Endothelial cell of umbilical vein (primary cell): ENCODE measurements around the gene KMT5B.

Source experiments
- CTCF ChIP-seq, 2 donors: IDR thresholded peaks; 1 replicate in 1 of 2; 2 replicates in 1 of 2; pipeline ENCODE4 v1.5.1; 2011; ENCODE audit warnings: low read length in 2 of 2, mild to moderate bottlenecking in 2 of 2, moderate library complexity in 2 of 2, control low read depth in 1 of 2, inconsistent platforms in 1 of 2, low read depth in 1 of 2; ENCODE audit not compliant: insufficient read depth in 1 of 2; ENCODE audit errors: extremely low read depth in 1 of 2
- EZH2 ChIP-seq: IDR thresholded peaks from 2 replicates; pipeline ENCODE4 v1.6.1; 2012; ENCODE audit warnings: borderline replicate concordance, low read depth, mild to moderate bottlenecking, moderate library complexity, low read length, inconsistent platforms; ENCODE audit not compliant: severe bottlenecking
- GATA2 ChIP-seq: IDR thresholded peaks from 2 replicates; pipeline ENCODE4 v1.7.0; 2011; ENCODE audit warnings: low read depth, mild to moderate bottlenecking, moderate library complexity, mixed read lengths, low read length; ENCODE audit not compliant: insufficient read length, insufficient read depth
- MAX ChIP-seq: IDR thresholded peaks from 2 replicates; pipeline ENCODE4 v1.6.1; 2011; ENCODE audit not compliant: insufficient read depth, insufficient read length
- MYC ChIP-seq: IDR thresholded peaks from one replicate; pipeline ENCODE4 v1.6.1; 2011; ENCODE audit warnings: mild to moderate bottlenecking, low read depth, low read length
- POLR2A ChIP-seq: IDR thresholded peaks from 2 replicates; pipeline ENCODE4 v1.6.1; 2012; ENCODE audit warnings: low read depth, mild to moderate bottlenecking, control low read depth, low read length
- POLR2AphosphoS5 ChIP-seq: IDR thresholded peaks from 2 replicates; pipeline ENCODE4 v1.6.1; 2012; ENCODE audit warnings: low read depth, mild to moderate bottlenecking, control low read depth, low read length, moderate library complexity; ENCODE audit not compliant: insufficient read depth

- TF ChIP-seq CTCF (IDR thresholded peaks at IDR 0.05; ENCODE audit: extremely low read depth in 1 of 2, insufficient read depth in 1 of 2, low read depth in 1 of 2, low read length in 2 of 2), result no peak
- no peak for TF ChIP-seq GATA2
- no peak for TF ChIP-seq POLR2AphosphoS5
- no peak for TF ChIP-seq MYC
- no peak for TF ChIP-seq EZH2
- no peak for TF ChIP-seq POLR2A
- TF ChIP-seq MAX, result no peak
Measured at GRCh38 chr11:68165601-68166000, 47.5 kb downstream of the KMT5B start.
